ENCODE data around the gene TNS1.

The TNS1 gene

GRCh38 chr2:217785544-217786045 lies 217.2 kb downstream of the TNS1 start:
- peak; percentile 95 for TF ChIP-seq CTCF (IDR thresholded peaks at IDR 0.05; ENCODE audit: insufficient read depth, low read depth, low read length, missing control alignments)
- DNase-seq (ENCODE audit: low read depth) = peak; percentile 69
- H3K4me3 ChIP-seq (ENCODE audit: low read depth, low read length) = no peak overlapping the region

GRCh38 chr2:217784996-217785543 lies 217.7 kb downstream of the TNS1 start:
- TF ChIP-seq CTCF (IDR thresholded peaks at IDR 0.05; ENCODE audit: insufficient read depth, low read depth, low read length, missing control alignments) = no peak

GRCh38 chr2:217783243-217783642 lies 219.6 kb downstream of the TNS1 start:
- TF ChIP-seq CTCF (IDR thresholded peaks at IDR 0.05; ENCODE audit: insufficient read depth, low read depth, low read length, missing control alignments) = no peak

More at GRCh38 chr2:217784996-217785543, 217.7 kb downstream of the TNS1 start:
- H3K4me3 ChIP-seq (ENCODE audit: low read depth, low read length) = no peak overlapping the region
- DNase-seq (ENCODE audit: low read depth) = no peak

GRCh38 chr2:217777906-217778305 lies 224.9 kb downstream of the TNS1 start:
- no peak overlapping the region for H3K4me3 ChIP-seq (ENCODE audit: low read depth, low read length)
- DNase-seq (ENCODE audit: low read depth) = no peak
- no peak for TF ChIP-seq CTCF (IDR thresholded peaks at IDR 0.05; ENCODE audit: insufficient read depth, low read depth, low read length, missing control alignments)

More at GRCh38 chr2:217783243-217783642, 219.6 kb downstream of the TNS1 start:
- no peak overlapping the region for H3K4me3 ChIP-seq (ENCODE audit: low read depth, low read length)
- no peak for DNase-seq (ENCODE audit: low read depth)

DNA sequence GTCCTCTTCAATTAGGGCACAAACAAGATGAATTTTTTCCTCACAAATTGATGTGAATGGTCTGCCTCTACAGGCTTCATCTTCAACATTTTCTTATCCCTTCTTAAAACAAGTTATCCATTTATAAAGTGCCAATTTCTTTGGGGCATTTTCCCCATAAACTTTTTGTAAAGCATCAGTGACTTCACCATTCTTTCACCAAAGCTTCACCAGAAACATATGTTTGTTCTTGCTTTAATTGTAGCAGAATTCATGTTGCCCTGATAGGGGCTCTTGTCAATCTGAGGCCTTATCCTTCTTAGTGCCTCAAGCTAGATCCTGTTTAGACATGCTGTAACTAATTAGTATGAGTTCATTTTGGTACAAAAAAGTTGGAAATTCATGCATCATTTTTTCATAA lies 226.2 kb downstream of the TNS1 start:
- TF ChIP-seq CTCF (IDR thresholded peaks at IDR 0.05; ENCODE audit: insufficient read depth, low read depth, low read length, missing control alignments) = no peak
- no peak overlapping the region for H3K4me3 ChIP-seq (ENCODE audit: low read depth, low read length)
- no peak for DNase-seq (ENCODE audit: low read depth)

- DNase-seq (ENCODE audit: low read depth) = no peak
- no peak overlapping the region for H3K4me3 ChIP-seq (ENCODE audit: low read depth, low read length)
- TF ChIP-seq CTCF (IDR thresholded peaks at IDR 0.05; ENCODE audit: insufficient read depth, low read depth, low read length, missing control alignments) = no peak
Measured at GRCh38 chr2:217775920-217776503, 226.8 kb downstream of the TNS1 start.

- no peak for TF ChIP-seq CTCF (IDR thresholded peaks at IDR 0.05; ENCODE audit: insufficient read depth, low read depth, low read length, missing control alignments)
- no peak for DNase-seq (ENCODE audit: low read depth)
- no peak overlapping the region for H3K4me3 ChIP-seq (ENCODE audit: low read depth, low read length)
Measured at GRCh38 chr2:217774232-217774631, 228.6 kb downstream of the TNS1 start.

Data from GM12865 (cell line).